HG03575 (cell line): ENCODE results near the gene ZNF134.

ENCODE experiments used
- ATAC-seq: cut with Tn5 transposase; IDR thresholded peaks from one replicate; pipeline ENCODE4 v1.9.1; 2021; ENCODE audit not compliant: unreplicated experiment, insufficient number of reproducible peaks, low FRiP score; ENCODE audit errors: extremely low read depth

The ZNF134 gene

GRCh38 chr19:57632987-57633831, 19.2 kb downstream of the ZNF134 start, which contains the start of gene ZNF211:
Gene ZNF211, plus strand, starts transcription at chr19:57633168. Its CDS starts 179 bp downstream, at chr19:57633347.
- no peak for ATAC-seq

- no peak for ATAC-seq
These were observed 19.7 kb downstream of the ZNF134 start for GRCh38 chr19:57633832-57634131.

GRCh38 chr19:57637379-57637778, 23.3 kb downstream of the ZNF134 start:
- ATAC-seq = no peak

GRCh38 chr19:57641715-57642234, 27.7 kb downstream of the ZNF134 start:
- no peak for ATAC-seq

- ATAC-seq = no peak
These were observed 28.5 kb downstream of the ZNF134 start for GRCh38 chr19:57642396-57643046.

- no peak for ATAC-seq
These were observed 29.7 kb downstream of the ZNF134 start for GRCh38 chr19:57643734-57644133.

- no peak for ATAC-seq
These were observed 34.4 kb downstream of the ZNF134 start for GRCh38 chr19:57648331-57649003.

- no peak for ATAC-seq
These were observed 37.6 kb downstream of the ZNF134 start for GRCh38 chr19:57651654-57651996.

GRCh38 chr19:57653689-57654088, 39.6 kb downstream of the ZNF134 start:
- no peak for ATAC-seq

- no peak for ATAC-seq
These were observed 41.4 kb downstream of the ZNF134 start for GRCh38 chr19:57655443-57655842.

GRCh38 chr19:57656346-57656745, 42.3 kb downstream of the ZNF134 start:
- ATAC-seq = no peak

- ATAC-seq = no peak
These were observed 50.5 kb downstream of the ZNF134 start for GRCh38 chr19:57664269-57665127.

- no peak for ATAC-seq
These were observed 51.3 kb downstream of the ZNF134 start for GRCh38 chr19:57665261-57665806.

GRCh38 chr19:57667228-57667627, 53.2 kb downstream of the ZNF134 start:
- no peak for ATAC-seq

GRCh38 chr19:57668635-57669034, 54.6 kb downstream of the ZNF134 start, which contains the start of gene ZSCAN4:
Gene ZSCAN4, plus strand, starts transcription at chr19:57668935. Its CDS starts 7,211 bp downstream, at chr19:57676146.
- no peak for ATAC-seq

GRCh38 chr19:57671124-57671895, 57.3 kb downstream of the ZNF134 start:
- ATAC-seq = no peak

- ATAC-seq = no peak
These were observed 58.4 kb downstream of the ZNF134 start for GRCh38 chr19:57672466-57672865.
